ENCODE measurements around the gene ADA.

- TF ChIP-seq, protein P1, sequence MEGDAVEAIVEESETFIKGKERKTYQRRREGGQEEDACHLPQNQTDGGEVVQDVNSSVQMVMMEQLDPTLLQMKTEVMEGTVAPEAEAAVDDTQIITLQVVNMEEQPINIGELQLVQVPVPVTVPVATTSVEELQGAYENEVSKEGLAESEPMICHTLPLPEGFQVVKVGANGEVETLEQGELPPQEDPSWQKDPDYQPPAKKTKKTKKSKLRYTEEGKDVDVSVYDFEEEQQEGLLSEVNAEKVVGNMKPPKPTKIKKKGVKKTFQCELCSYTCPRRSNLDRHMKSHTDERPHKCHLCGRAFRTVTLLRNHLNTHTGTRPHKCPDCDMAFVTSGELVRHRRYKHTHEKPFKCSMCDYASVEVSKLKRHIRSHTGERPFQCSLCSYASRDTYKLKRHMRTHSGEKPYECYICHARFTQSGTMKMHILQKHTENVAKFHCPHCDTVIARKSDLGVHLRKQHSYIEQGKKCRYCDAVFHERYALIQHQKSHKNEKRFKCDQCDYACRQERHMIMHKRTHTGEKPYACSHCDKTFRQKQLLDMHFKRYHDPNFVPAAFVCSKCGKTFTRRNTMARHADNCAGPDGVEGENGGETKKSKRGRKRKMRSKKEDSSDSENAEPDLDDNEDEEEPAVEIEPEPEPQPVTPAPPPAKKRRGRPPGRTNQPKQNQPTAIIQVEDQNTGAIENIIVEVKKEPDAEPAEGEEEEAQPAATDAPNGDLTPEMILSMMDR (conservative IDR thresholded peaks at IDR 0.05), result no peak
- TF ChIP-seq EZH2 (IDR thresholded peaks at IDR 0.05; ENCODE audit: low read depth), result no peak
Observed at GRCh38 chr20:44646023-44646640, 5.4 kb downstream of the ADA start.

Data from PC-9 (cell line).